Testis (tissue), 3 donors: ENCODE data around the gene RRP1. TPM values are rescaled to one million over a fixed set of nuclear protein-coding genes. Genes with fewer than 3 reads are reported as not detected.

ENCODE experiments used
- DNase-seq: peaks from one replicate; pipeline ENCODE4 v3.0.0-alpha.2; 2019
- H3K27ac ChIP-seq, 2 donors: fragments of 200-600 bp; sonication (generic); one replicate each; pipeline ENCODE4 v1.5.1; 2019
- H3K27me3 ChIP-seq: fragments of 200-600 bp; sonication (generic); one replicate; pipeline ENCODE4 v1.5.1; 2019
- H3K36me3 ChIP-seq: fragments of 200-600 bp; sonication (generic); one replicate; pipeline ENCODE4 v1.5.1; 2017; ENCODE audit warnings: low read depth; ENCODE audit errors: missing control alignments
- H3K4me1 ChIP-seq: fragments of 200-600 bp; sonication (generic); one replicate; pipeline ENCODE4 v1.5.1; 2019
- H3K4me3 ChIP-seq, 2 donors: fragments of 200-600 bp; sonication (generic); one replicate each; pipeline ENCODE4 v1.5.1; 2017 to 2019
- H3K9me3 ChIP-seq: fragments of 200-600 bp; sonication (generic); one replicate; pipeline ENCODE4 v1.5.1; 2017
- POLR2A ChIP-seq: fragments of 450-650 bp; IDR thresholded peaks from one replicate; pipeline ENCODE4 v1.6.1; 2017; ENCODE audit warnings: antibody characterized with exemption, mild to moderate bottlenecking, moderate library complexity
- WGBS, 2 donors: methylation state at CpG; one replicate each; pipeline ENCODE4 v1.1.5; 2018; 5-methylcytosine and 5-hydroxymethylcytosine counted together
- intact Hi-C: fragments of 100-400 bp; cut with DNase I; formaldehyde crosslinking; loops from one replicate; pipeline ENCODE4 v1.15.1; 2023; ENCODE audit warnings: low total_unique reads
- polyA plus RNA-seq: library from polyadenylated mRNA; stranded (reverse); fragments of 350-450 nt; fragmentation: Illumina TruSeq; extraction: RNeasy Lipid Tissue Mini Kit (QIAGEN cat#74804); gene quantifications from one replicate; pipeline ENCODE4 v1.2.3, GENCODE V29; 2014; ENCODE audit warnings: low read depth, low replicate concordance; ENCODE audit not compliant: insufficient read depth
- total RNA-seq, 2 donors: library from RNA; depleted of rRNA; stranded (reverse); fragments of >200 nt; gene quantifications; one replicate each; pipeline ENCODE4 v1.2.3, GENCODE V29; 2016
- TF ChIP-seq, protein P1 (sequence below), 3 experiments: fragments of 450-650 bp in 2 of 3; fragments of 200-600 bp in 1 of 3; sonication (generic) in 1 of 3; IDR thresholded peaks; one replicate each; pipeline ENCODE4 v1.5.1; 2016 to 2019; ENCODE audit warnings: antibody characterized with exemption in 3 of 3, mild to moderate bottlenecking in 2 of 3, moderate library complexity in 1 of 3

RRP1 gene
- total and polyA plus RNA-seq, 3 donors from 2014 or later = 21.1 to 40.2 (median 33.6) TPM

DNA sequence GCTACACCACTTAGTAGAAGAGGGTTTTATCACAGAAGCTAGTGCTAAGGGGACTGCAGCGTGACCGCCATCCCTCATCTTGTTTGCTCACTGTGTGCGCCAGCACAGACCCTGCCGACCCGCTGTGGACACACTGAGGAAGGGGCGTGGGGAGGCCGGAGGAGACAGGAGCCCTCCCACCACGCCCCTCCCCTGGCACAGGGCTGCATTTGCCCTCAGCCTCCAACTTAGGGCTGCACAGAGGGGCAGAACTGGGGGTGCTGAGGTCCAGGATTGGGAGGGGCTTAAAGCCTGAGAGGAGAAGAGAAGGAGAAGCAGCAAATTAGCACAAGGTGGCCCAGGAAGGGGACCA is 37.2 kb downstream of the RRP1 start:
- intact Hi-C loops = no loop called here
- WGBS, 2 donors = 53 to 62% methylated on average over 6 to 8 of the region's 8 CpGs
- H3K27ac ChIP-seq = no peak overlapping the region
- no peak for DNase-seq
- TF ChIP-seq, protein P1, sequence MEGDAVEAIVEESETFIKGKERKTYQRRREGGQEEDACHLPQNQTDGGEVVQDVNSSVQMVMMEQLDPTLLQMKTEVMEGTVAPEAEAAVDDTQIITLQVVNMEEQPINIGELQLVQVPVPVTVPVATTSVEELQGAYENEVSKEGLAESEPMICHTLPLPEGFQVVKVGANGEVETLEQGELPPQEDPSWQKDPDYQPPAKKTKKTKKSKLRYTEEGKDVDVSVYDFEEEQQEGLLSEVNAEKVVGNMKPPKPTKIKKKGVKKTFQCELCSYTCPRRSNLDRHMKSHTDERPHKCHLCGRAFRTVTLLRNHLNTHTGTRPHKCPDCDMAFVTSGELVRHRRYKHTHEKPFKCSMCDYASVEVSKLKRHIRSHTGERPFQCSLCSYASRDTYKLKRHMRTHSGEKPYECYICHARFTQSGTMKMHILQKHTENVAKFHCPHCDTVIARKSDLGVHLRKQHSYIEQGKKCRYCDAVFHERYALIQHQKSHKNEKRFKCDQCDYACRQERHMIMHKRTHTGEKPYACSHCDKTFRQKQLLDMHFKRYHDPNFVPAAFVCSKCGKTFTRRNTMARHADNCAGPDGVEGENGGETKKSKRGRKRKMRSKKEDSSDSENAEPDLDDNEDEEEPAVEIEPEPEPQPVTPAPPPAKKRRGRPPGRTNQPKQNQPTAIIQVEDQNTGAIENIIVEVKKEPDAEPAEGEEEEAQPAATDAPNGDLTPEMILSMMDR (IDR thresholded peaks at IDR 0.05) = no peak
- TF ChIP-seq POLR2A = no peak
- no peaks in the 10 kb centered on the region for H3K36me3 ChIP-seq
- no peaks in the 10 kb centered on the region for H3K9me3 ChIP-seq
- H3K4me1 ChIP-seq = peaks cover 4% of the 10 kb centered on the region
- no peak overlapping the region for H3K4me3 ChIP-seq
- no peaks in the 10 kb centered on the region for H3K27me3 ChIP-seq

GRCh38 chr21:43827015-43827611 is 37.7 kb downstream of the RRP1 start:
- no peaks in the 10 kb centered on the region for H3K36me3 ChIP-seq
- H3K9me3 ChIP-seq = no peaks in the 10 kb centered on the region

DNA sequence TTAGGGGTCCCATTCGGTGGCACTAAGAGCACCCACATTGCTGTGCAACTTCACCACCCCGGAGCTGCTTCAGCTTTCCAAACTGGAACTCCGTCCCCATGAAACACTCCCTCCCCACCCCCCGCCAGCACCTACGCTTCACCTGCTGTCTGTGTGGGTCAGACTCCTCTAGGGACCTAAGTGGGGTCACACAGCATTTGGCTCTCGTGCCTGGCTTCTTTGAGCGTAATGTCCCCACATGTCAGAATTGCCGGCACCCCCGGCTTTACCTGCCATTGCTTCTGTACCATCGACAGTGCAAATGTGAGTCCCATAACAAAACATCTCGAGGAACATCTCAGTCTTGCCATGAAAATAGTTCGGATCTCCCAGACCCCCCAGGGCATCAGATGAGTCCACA is 39.8 kb downstream of the RRP1 start:
- Histone ChIP-seq H3K4me1 (peaks cover 4% of the 10 kb centered on the region), H3K27ac (no peak overlapping the region), H3K9me3 (no peaks in the 10 kb centered on the region), H3K27me3 (no peaks in the 10 kb centered on the region), H3K4me3 (no peak overlapping the region), H3K36me3 (no peaks in the 10 kb centered on the region)
- no peak for DNase-seq
- intact Hi-C loops = no loop called here
- no peak for TF ChIP-seq POLR2A
- TF ChIP-seq, protein P1 (IDR thresholded peaks at IDR 0.05) = no peak
- 89% methylated on average over 12 of the region's 12 CpGs for WGBS, 2 donors

More at GRCh38 chr21:43827015-43827611, 37.7 kb downstream of the RRP1 start:
- H3K27ac ChIP-seq = no peak overlapping the region
- intact Hi-C loops = no loop called here
- no peak for DNase-seq
- H3K4me3 ChIP-seq = no peak overlapping the region
- no peaks in the 10 kb centered on the region for H3K27me3 ChIP-seq
- peaks cover 4% of the 10 kb centered on the region for H3K4me1 ChIP-seq
- WGBS, 2 donors = 60 to 74% methylated on average over 17 to 18 of the region's 18 CpGs
- no peak for TF ChIP-seq POLR2A
- TF ChIP-seq, protein P1 (IDR thresholded peaks at IDR 0.05) = no peak

GRCh38 chr21:43829575-43830119 is 40.3 kb downstream of the RRP1 start:
- 72 to 79% methylated on average over 5 to 22 of the region's 22 CpGs for WGBS, 2 donors
- H3K4me3 ChIP-seq = no peak overlapping the region
- H3K9me3 ChIP-seq = no peaks in the 10 kb centered on the region
- no peak for DNase-seq
- H3K36me3 ChIP-seq = no peaks in the 10 kb centered on the region
- no peak overlapping the region for H3K27ac ChIP-seq
- peaks cover 4% of the 10 kb centered on the region for H3K4me1 ChIP-seq
- H3K27me3 ChIP-seq = no peaks in the 10 kb centered on the region
- TF ChIP-seq, protein P1 (IDR thresholded peaks at IDR 0.05) = no peak
- TF ChIP-seq POLR2A = no peak
- intact Hi-C loops = no loop called here

DNA sequence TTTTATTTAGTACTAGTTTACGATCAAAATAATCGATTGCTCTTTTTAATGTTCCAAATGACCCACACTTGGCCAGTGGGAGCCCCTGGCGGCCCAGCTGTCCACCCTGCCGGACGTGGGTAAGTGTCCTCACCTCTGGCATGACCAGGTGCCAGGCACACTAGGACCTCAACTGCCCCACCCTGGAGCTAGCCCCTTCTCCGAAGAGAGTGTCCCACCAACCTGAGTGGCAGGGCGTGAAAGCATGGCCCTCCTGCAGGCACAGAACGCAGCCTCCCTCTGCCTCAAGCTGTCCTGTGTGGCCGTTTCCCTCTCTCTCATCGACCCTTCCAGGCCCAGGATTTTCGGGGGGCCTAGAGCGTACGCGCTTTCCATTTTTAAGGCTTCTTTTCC is 42.8 kb downstream of the RRP1 start:
- no peaks in the 10 kb centered on the region for H3K36me3 ChIP-seq
- H3K4me3 ChIP-seq = no peak overlapping the region
- H3K9me3 ChIP-seq = no peaks in the 10 kb centered on the region
- no peak for DNase-seq
- H3K27me3 ChIP-seq = no peaks in the 10 kb centered on the region
- WGBS, 2 donors = 94 to 97% methylated on average over 12 to 14 of the region's 14 CpGs
- intact Hi-C loops = no loop called here
- TF ChIP-seq, protein P1 (IDR thresholded peaks at IDR 0.05) = no peak
- TF ChIP-seq POLR2A = no peak
- no peak overlapping the region for H3K27ac ChIP-seq
- no peaks in the 10 kb centered on the region for H3K4me1 ChIP-seq
